H9 (cell line): ENCODE measurements around the gene HAO1. TPM values are rescaled to one million over a fixed set of nuclear protein-coding genes. Genes with fewer than 3 reads are reported as not detected.

Source experiments
- DNase-seq: peaks from one replicate; pipeline ENCODE4 v3.0.0-alpha.2; 2017
- H2AFZ ChIP-seq: one replicate; pipeline ENCODE4 v1.6.1; 2013; ENCODE audit warnings: mild to moderate bottlenecking, low read length, control low read depth, moderate library complexity
- H2AK5ac ChIP-seq: 2 replicates; pipeline ENCODE4 v1.6.1; 2013; ENCODE audit warnings: low read length, control low read depth, mixed read lengths; ENCODE audit not compliant: insufficient read length
- H2BK120ac ChIP-seq: one replicate; pipeline ENCODE4 v1.6.1; 2013; ENCODE audit warnings: low read depth, mild to moderate bottlenecking, low read length, control low read depth, inconsistent platforms; ENCODE audit not compliant: poor library complexity, severe bottlenecking
- H2BK12ac ChIP-seq: 2 replicates; pipeline ENCODE4 v1.6.1; 2013; ENCODE audit warnings: low read length, control low read depth, mixed read lengths, low read depth; ENCODE audit not compliant: insufficient read length
- H2BK15ac ChIP-seq: 2 replicates; pipeline ENCODE4 v1.6.1; 2013; ENCODE audit warnings: low read depth, low read length, control low read depth
- H2BK20ac ChIP-seq: one replicate; pipeline ENCODE4 v1.6.1; 2013; ENCODE audit warnings: low read depth, mild to moderate bottlenecking, low read length, control low read depth, inconsistent platforms; ENCODE audit not compliant: poor library complexity, severe bottlenecking
- H2BK5ac ChIP-seq: 2 replicates; pipeline ENCODE4 v1.6.1; 2013; ENCODE audit warnings: low read length, control low read depth, mixed read lengths; ENCODE audit not compliant: insufficient read length
- H3K14ac ChIP-seq: 2 replicates; pipeline ENCODE4 v1.6.1; 2013; ENCODE audit warnings: low read length, control low read depth; ENCODE audit not compliant: insufficient read depth
- H3K18ac ChIP-seq: 2 replicates; pipeline ENCODE4 v1.6.1; 2013; ENCODE audit warnings: low read depth, mild to moderate bottlenecking, mixed read lengths, low read length, control low read depth; ENCODE audit not compliant: insufficient read length
- H3K23ac ChIP-seq: 2 replicates; pipeline ENCODE4 v1.6.1; 2013; ENCODE audit warnings: low read length, control low read depth, mixed read lengths, low read depth; ENCODE audit not compliant: insufficient read length
- H3K23me2 ChIP-seq: 2 replicates; pipeline ENCODE4 v1.6.1; 2013; ENCODE audit warnings: low read depth, mild to moderate bottlenecking, mixed read lengths, low read length, control low read depth; ENCODE audit not compliant: insufficient read length, poor library complexity, severe bottlenecking
- H3K27ac ChIP-seq: 2 replicates; pipeline ENCODE4 v1.5.1; 2013; ENCODE audit warnings: low read length, control low read depth, mixed read lengths, low read depth; ENCODE audit not compliant: insufficient read length
- H3K27me3 ChIP-seq: 2 replicates; pipeline ENCODE4 v1.6.1; 2013; ENCODE audit warnings: low read length, control low read depth, inconsistent platforms; ENCODE audit not compliant: insufficient read depth
- H3K4ac ChIP-seq: 2 replicates; pipeline ENCODE4 v1.6.1; 2013; ENCODE audit warnings: low read depth, mild to moderate bottlenecking, control low read depth, inconsistent platforms, low read length, moderate library complexity
- H3K4me1 ChIP-seq: 2 replicates; pipeline ENCODE4 v1.6.1; 2013; ENCODE audit warnings: low read length, control low read depth, inconsistent platforms; ENCODE audit not compliant: insufficient read depth
- H3K4me2 ChIP-seq: 2 replicates; pipeline ENCODE4 v1.6.1; 2013; ENCODE audit warnings: low read length, control low read depth, mixed read lengths; ENCODE audit not compliant: insufficient read length, insufficient read depth
- H3K56ac ChIP-seq: 2 replicates; pipeline ENCODE4 v1.6.1; 2013; ENCODE audit warnings: low read depth, mild to moderate bottlenecking, mixed read lengths, low read length, control low read depth; ENCODE audit not compliant: insufficient read length
- H3K79me1 ChIP-seq: 2 replicates; pipeline ENCODE4 v1.6.1; 2013; ENCODE audit warnings: low read depth, mild to moderate bottlenecking, moderate library complexity, low read length, control low read depth, inconsistent platforms; ENCODE audit not compliant: insufficient read depth, poor library complexity, severe bottlenecking
- H3K79me2 ChIP-seq: 2 replicates; pipeline ENCODE4 v1.6.1; 2013; ENCODE audit warnings: low read length, control low read depth, inconsistent platforms; ENCODE audit not compliant: insufficient read depth
- H3K9ac ChIP-seq: 2 replicates; pipeline ENCODE4 v1.6.1; 2013; ENCODE audit warnings: low read length, control low read depth, mixed read lengths; ENCODE audit not compliant: insufficient read length; ENCODE audit errors: extremely low read depth
- H3K9me3 ChIP-seq: one replicate; pipeline ENCODE4 v1.6.1; 2013; ENCODE audit warnings: low read depth, low read length, inconsistent platforms; ENCODE audit not compliant: control insufficient read depth
- H3T11ph ChIP-seq: one replicate; pipeline ENCODE4 v1.6.1; 2013; ENCODE audit warnings: mild to moderate bottlenecking, low read length, control low read depth, inconsistent platforms
- H4K20me1 ChIP-seq: one replicate; pipeline ENCODE4 v1.6.1; 2013; ENCODE audit not compliant: control insufficient read depth, insufficient read length, insufficient read depth
- H4K5ac ChIP-seq: 2 replicates; pipeline ENCODE4 v1.6.1; 2013; ENCODE audit warnings: low read depth, mild to moderate bottlenecking, mixed read lengths, low read length, control low read depth; ENCODE audit not compliant: insufficient read length
- H4K8ac ChIP-seq: replicated peaks from 2 replicates; pipeline ENCODE4 v1.6.1; 2013; ENCODE audit warnings: low read length, control low read depth, mixed read lengths, low read depth; ENCODE audit not compliant: insufficient read length
- H4K91ac ChIP-seq: 2 replicates; pipeline ENCODE4 v1.6.1; 2013; ENCODE audit warnings: low read depth, mild to moderate bottlenecking, moderate library complexity, mixed read lengths, low read length, control low read depth; ENCODE audit not compliant: insufficient read length
- H3K27ac Mint-ChIP-seq, 3 experiments: 2 replicates in 2 of 3; 3 replicates in 1 of 3; pipeline ENCODE4 v1.8.0; 2020 to 2021; ENCODE audit warnings: mixed read lengths in 3 of 3, mild to moderate bottlenecking in 1 of 3, moderate library complexity in 1 of 3
- H3K27me3 Mint-ChIP-seq: 2 replicates; pipeline ENCODE4 v1.8.0; 2021; ENCODE audit warnings: low read depth, mild to moderate bottlenecking, moderate library complexity, mixed read lengths
- H3K36me3 Mint-ChIP-seq, 3 experiments: 2 replicates in 2 of 3; 3 replicates in 1 of 3; pipeline ENCODE4 v1.8.0; 2020 to 2021; ENCODE audit warnings: low read depth in 3 of 3, mixed read lengths in 3 of 3; ENCODE audit not compliant: insufficient read depth in 1 of 3
- H3K4me1 Mint-ChIP-seq, 2 experiments: 2 replicates each; pipeline ENCODE4 v1.8.0; 2020; ENCODE audit warnings: mixed read lengths in 2 of 2
- H3K4me3 Mint-ChIP-seq, 2 experiments: 2 replicates in 1 of 2; 3 replicates in 1 of 2; pipeline ENCODE4 v1.8.0; 2020 to 2021; ENCODE audit warnings: mild to moderate bottlenecking in 2 of 2, mixed read lengths in 2 of 2, moderate library complexity in 1 of 2
- H3K9me3 Mint-ChIP-seq, 2 experiments: 2 replicates in 1 of 2; 3 replicates in 1 of 2; pipeline ENCODE4 v1.8.0; 2020; ENCODE audit warnings: mild to moderate bottlenecking in 2 of 2, mixed read lengths in 2 of 2, moderate library complexity in 1 of 2
- WGBS: extraction: QIAGEN DNeasy Blood & Tissue Kit; methylation state at CpG from one replicate; pipeline ENCODE4 v1.1.7; 2013; ENCODE audit warnings: missing lambda C conversion rate, low lambda C conversion rate, mixed read lengths; ENCODE audit not compliant: insufficient read length; ENCODE audit errors: extremely low coverage; 5-methylcytosine and 5-hydroxymethylcytosine counted together
- total RNA-seq: library from RNA; stranded (reverse); gene quantifications from 2 replicates; pipeline ENCODE4 v1.2.1, GENCODE V29; 2021
- TF ChIP-seq, protein P1 (sequence below): fragments of 200-600 bp; sonication (generic); conservative IDR thresholded peaks from 3 replicates; pipeline ENCODE4 v1.8.0; 2021; ENCODE audit warnings: antibody characterized with exemption, mild to moderate bottlenecking

HAO1 gene
- total RNA-seq, 1 experiment from 2014 or later, result not detected

DNA sequence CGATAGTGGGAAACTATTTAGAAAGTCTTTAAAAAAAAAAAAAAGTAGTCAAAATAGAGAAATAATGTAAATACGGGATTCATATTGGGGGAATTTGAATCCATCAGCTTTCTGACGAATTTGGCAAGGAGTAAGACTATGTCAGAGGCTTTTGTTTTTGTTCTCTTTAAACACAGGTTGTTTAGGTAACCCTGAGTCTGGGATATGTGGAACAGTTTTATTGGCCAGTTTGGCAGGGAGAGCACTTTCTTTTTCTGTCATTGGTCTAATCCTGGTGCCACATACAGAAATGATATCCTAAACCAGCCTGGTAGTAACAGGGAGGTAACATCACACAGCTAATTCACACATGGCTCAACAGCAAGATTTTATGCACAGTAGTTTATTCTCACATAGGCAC lies 27.7 kb downstream of the HAO1 start:
- Histone ChIP-seq H4K91ac (no peak overlapping the region), H4K5ac (no peak overlapping the region), H2BK12ac (no peak overlapping the region), H4K8ac (no peak overlapping the region), H3K18ac (no peak overlapping the region), H2BK20ac (no peak overlapping the region), H3K9ac (no peak overlapping the region), H3K14ac (no peak overlapping the region), H3K27ac (no peak overlapping the region), H2BK5ac (no peak overlapping the region), H2BK120ac (no peak overlapping the region), H3K4ac (no peak overlapping the region), H2AFZ (no peak overlapping the region), H3K79me1 (no peaks in the 10 kb centered on the region), H3K4me2 (no peak overlapping the region), H3K23me2 (no peaks in the 10 kb centered on the region), H4K20me1 (no peaks in the 10 kb centered on the region), H3K9me3 (no peaks in the 10 kb centered on the region), H3K23ac (no peak overlapping the region), H3K4me1 (no peaks in the 10 kb centered on the region), H2BK15ac (no peak overlapping the region), H3K79me2 (no peaks in the 10 kb centered on the region), H2AK5ac (no peak overlapping the region), H3K27me3 (no peaks in the 10 kb centered on the region), H3T11ph (no peak overlapping the region), H3K56ac (no peak overlapping the region)
- no CpG with 5 or more reads among the region's 3 CpGs for WGBS
- TF ChIP-seq, protein P1, sequence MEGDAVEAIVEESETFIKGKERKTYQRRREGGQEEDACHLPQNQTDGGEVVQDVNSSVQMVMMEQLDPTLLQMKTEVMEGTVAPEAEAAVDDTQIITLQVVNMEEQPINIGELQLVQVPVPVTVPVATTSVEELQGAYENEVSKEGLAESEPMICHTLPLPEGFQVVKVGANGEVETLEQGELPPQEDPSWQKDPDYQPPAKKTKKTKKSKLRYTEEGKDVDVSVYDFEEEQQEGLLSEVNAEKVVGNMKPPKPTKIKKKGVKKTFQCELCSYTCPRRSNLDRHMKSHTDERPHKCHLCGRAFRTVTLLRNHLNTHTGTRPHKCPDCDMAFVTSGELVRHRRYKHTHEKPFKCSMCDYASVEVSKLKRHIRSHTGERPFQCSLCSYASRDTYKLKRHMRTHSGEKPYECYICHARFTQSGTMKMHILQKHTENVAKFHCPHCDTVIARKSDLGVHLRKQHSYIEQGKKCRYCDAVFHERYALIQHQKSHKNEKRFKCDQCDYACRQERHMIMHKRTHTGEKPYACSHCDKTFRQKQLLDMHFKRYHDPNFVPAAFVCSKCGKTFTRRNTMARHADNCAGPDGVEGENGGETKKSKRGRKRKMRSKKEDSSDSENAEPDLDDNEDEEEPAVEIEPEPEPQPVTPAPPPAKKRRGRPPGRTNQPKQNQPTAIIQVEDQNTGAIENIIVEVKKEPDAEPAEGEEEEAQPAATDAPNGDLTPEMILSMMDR, result no peak
- H3K36me3 Mint-ChIP-seq, result no peaks in the 10 kb centered on the region
- no peaks in the 10 kb centered on the region for H3K9me3 Mint-ChIP-seq
- no peaks in the 10 kb centered on the region for H3K27me3 Mint-ChIP-seq
- no peak overlapping the region for H3K27ac Mint-ChIP-seq
- no peak for DNase-seq
- H3K4me1 Mint-ChIP-seq, result no peaks in the 10 kb centered on the region
- H3K4me3 Mint-ChIP-seq, result no peak overlapping the region
